RWPE1 (cell line): Measurements from ENCODE around the gene ZNF697.

Experiments
- CTCF ChIA-PET: fragments of 350-600 bp; sonication (Branson Sonifier 250); formaldehyde crosslinking; extraction: SDS; loops from one replicate; lab custom pipeline; 2021; lab: Yijun Ruan, JAX
- POLR2A ChIA-PET: fragments of 400-600 bp; formaldehyde crosslinking; extraction: SDS; loops from one replicate; lab custom pipeline; 2020; ENCODE audit warnings: antibody characterized with exemption; ENCODE audit not compliant: low non-redundant PET; lab: Yijun Ruan, JAX
- DNase-seq: peaks from one replicate; pipeline ENCODE4 v3.0.0; 2012; ENCODE audit warnings: low spot score
- H3K27ac ChIP-seq: fragments of 450-650 bp; 2 replicates; pipeline ENCODE4 v1.5.1; 2017
- TF ChIP-seq, protein P1 (sequence below): fragments of 450-650 bp; conservative IDR thresholded peaks from 2 replicates; pipeline ENCODE4 v1.5.1; 2017; ENCODE audit warnings: low read depth, mild to moderate bottlenecking

ZNF697 gene

DNA sequence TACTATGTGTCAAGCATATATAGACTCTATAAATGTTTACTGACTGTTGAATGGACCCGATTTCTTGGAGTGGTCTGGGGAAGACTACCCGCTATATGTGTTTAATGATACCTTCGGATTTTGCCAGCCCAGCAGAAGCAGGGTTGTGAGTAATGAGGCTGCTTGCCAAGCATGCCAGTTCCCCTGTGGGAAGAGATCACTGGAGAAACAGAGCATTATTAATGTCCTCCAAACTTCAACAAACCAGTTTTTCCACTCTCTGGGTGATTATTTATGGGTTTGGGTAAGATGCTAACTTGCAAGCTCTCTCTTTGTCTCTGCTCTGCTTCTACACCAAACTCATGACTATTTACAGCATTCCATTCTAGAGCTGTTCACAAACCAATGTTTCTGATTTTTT, 38.6 kb upstream of the ZNF697 start:
- peak; percentile 79 for DNase-seq
- ChIA-PET CTCF (interaction anchor here (0.7 to 2.7 kb wide), 3 partner anchors 11 to 25 kb away, joined by 4 to 16 read pairs (median 5); partner anchors contain the start of gene PHGDH), POLR2A (no interaction called here)
- TF ChIP-seq, protein P1, sequence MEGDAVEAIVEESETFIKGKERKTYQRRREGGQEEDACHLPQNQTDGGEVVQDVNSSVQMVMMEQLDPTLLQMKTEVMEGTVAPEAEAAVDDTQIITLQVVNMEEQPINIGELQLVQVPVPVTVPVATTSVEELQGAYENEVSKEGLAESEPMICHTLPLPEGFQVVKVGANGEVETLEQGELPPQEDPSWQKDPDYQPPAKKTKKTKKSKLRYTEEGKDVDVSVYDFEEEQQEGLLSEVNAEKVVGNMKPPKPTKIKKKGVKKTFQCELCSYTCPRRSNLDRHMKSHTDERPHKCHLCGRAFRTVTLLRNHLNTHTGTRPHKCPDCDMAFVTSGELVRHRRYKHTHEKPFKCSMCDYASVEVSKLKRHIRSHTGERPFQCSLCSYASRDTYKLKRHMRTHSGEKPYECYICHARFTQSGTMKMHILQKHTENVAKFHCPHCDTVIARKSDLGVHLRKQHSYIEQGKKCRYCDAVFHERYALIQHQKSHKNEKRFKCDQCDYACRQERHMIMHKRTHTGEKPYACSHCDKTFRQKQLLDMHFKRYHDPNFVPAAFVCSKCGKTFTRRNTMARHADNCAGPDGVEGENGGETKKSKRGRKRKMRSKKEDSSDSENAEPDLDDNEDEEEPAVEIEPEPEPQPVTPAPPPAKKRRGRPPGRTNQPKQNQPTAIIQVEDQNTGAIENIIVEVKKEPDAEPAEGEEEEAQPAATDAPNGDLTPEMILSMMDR, result no peak
- H3K27ac ChIP-seq, result no peak overlapping the region

DNA sequence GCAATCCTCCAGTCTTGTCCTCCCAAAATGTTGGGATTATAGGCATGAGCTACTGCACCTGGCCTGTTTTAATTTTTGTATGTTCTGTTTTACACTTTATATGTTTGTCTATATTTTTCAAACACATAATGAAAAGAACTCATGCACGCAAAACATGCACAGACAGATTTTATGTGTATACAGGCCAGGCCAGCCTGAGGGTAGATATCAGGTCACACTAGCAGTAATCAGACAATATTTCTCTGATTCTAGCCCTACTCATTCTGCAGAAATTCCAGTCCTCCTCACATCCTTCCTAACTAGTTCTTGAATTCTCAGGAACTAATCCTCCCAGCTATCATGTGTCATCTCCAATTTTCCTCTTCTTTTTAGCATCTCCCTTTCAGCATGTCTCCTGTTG, 35.8 kb upstream of the ZNF697 start:
- DNase-seq, result no peak
- TF ChIP-seq, protein P1, result no peak
- POLR2A ChIA-PET, result no interaction called here
- no peak overlapping the region for H3K27ac ChIP-seq
- CTCF ChIA-PET, result interaction anchor here (0.7 to 2.3 kb wide), 4 partner anchors 8 to 79 kb away, joined by 3 to 18 read pairs (median 4); no protein-coding TSS in a partner anchor

DNA sequence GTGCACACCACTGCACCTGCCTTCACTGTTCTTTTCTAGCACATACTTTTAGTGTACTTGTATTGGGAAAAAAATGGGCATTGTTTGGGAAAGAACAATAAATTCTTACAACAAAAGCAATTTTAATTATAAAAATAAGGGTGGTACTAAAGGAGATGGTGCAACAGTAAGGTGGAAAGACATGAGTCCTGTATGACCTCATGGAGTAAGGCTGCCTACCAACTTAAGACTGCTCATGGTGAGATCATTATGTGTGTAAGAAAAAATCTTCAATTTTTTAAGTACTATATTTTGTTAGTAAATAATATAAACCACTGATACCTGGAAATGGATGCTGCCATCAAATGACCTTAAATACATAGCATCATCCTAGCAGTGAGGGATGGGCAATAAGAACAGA, 34.1 kb upstream of the ZNF697 start:
- POLR2A ChIA-PET, result no interaction called here
- CTCF ChIA-PET, result interaction anchor here (2.3 kb wide), 1 partner anchor 8 kb away, joined by 18 read pairs; no protein-coding TSS in a partner anchor
- DNase-seq, result no peak
- H3K27ac ChIP-seq, result no peak overlapping the region
- TF ChIP-seq, protein P1, result no peak

DNA sequence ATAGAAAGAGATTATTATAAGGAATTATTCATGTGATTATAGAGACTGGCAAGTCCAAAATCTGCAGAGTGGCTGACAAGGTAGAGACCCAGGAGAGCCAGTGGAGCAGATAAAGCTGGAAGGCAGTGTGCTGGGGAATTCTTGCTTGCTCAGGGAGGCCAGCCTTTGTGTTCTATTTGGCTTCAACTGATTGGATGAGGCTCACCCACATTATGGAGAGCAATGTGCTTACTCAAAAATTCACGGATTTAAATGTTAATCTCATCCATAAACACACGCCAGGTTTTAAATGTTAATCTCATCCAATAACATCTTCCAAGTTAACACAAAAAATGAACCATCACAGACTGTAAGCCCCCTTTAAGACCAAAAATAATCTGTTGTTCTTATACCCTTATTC, 33.5 kb upstream of the ZNF697 start:
- ChIA-PET CTCF (no interaction called here), POLR2A (no interaction called here)
- DNase-seq, result no peak
- no peak overlapping the region for H3K27ac ChIP-seq
- TF ChIP-seq, protein P1, result no peak

DNA sequence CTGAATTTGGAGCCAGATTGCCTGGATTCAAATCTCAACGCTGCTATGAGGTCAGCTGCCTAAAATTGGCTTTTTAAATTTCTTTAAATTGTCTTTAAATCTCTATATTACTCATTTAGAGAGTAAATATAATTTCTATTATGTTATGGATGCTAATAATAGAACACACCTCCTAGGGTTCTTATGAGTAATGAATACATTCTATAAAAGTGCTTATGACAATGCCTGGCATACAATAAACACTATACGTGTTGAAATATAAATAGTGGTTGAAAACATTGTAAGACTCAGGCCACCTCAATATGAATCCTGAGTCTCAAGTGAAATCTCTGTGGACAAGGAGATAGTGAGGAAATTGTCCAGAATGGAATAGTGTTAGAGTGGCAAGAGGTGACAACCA, 32.7 kb upstream of the ZNF697 start:
- H3K27ac ChIP-seq, result no peak overlapping the region
- TF ChIP-seq, protein P1, result no peak
- DNase-seq, result no peak
- CTCF ChIA-PET, result no interaction called here
- POLR2A ChIA-PET, result no interaction called here

DNA sequence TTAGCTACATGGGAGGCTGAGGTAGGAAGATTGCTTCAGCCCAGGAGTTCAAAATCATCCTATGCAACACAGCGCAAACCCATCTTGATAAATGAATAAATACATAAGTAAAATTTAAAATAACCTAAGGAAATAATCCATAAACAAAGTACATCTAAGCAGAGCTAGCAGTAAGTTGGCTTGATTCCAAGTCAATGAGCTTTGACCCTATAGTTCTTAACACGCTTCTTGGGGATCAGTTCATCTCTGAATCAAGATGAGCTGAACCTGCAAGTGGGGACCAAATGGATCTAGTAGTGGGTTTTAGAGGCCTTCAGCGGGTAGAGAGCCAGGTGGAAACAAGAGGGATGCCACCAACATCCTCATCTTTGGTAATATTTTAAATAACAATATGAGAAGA, 32.1 kb upstream of the ZNF697 start:
- CTCF ChIA-PET, result no interaction called here
- no peak for DNase-seq

More for the DNA sequence above, 32.1 kb upstream of the ZNF697 start:
- H3K27ac ChIP-seq, result no peak overlapping the region
- TF ChIP-seq, protein P1, result no peak
- POLR2A ChIA-PET, result no interaction called here
